ENCODE data around the gene FIBCD1. TPM values are rescaled to one million over a fixed set of nuclear protein-coding genes. Genes with fewer than 3 reads are reported as not detected.

Gene FIBCD1
- polyA plus RNA-seq, 1 of the 3 experiments (the other 2 are of a cell fraction) = 1.3 TPM

DNA sequence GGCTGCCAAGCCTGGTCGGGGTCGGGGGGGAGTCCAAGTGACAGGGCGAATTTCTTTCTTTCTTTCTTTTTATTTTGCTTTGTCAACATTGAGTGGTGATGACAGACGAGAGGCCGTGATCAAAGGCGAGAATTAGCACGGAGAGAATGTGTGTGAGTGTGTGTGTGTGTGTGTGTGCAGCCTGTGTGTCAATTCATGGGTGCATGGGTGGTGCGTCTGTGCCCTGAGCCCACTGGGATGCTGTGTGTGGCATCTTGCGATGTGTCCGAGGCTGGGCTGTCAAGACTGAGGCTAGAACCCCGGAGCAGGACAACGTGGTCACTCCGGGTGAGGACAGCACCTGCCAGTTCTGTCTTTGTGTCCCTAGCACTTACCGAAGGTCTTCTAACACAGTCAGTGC lies 4.7 kb upstream of the FIBCD1 start:
- no peak overlapping the region for H3K9ac ChIP-seq
- no peaks in the 10 kb centered on the region for H3K36me3 ChIP-seq (replicated peaks in 1 of 2; ENCODE audit: control insufficient read depth in 1 of 2, insufficient read depth in 2 of 2, low read length in 1 of 2)
- POLR2A ChIA-PET = no interaction called here
- no peak overlapping the region for H2AFZ ChIP-seq (ENCODE audit: low read depth)
- H3K4me3 ChIP-seq (ENCODE audit: low read depth in 2 of 2, low read length in 1 of 2) = no peak overlapping the region
- WGBS (ENCODE audit: low lambda C conversion rate) = 21% methylated on average over 14 of the region's 14 CpGs
- H3K4me1 ChIP-seq (ENCODE audit: control insufficient read depth in 1 of 2, insufficient read depth in 2 of 2, low read depth in 1 of 2, low read length in 1 of 2) = peaks cover 0 to 10% of the 10 kb centered on the region in 2 experiments; a peak in 1 of 4 replicates
- no peaks in the 10 kb centered on the region for H3K9me3 ChIP-seq
- H3K27ac ChIP-seq (ENCODE audit: low read depth in 2 of 2, low read length in 1 of 2) = no peak overlapping the region
- no peaks in the 10 kb centered on the region for H3K79me2 ChIP-seq (ENCODE audit: insufficient read depth)
- TF ChIP-seq FOXM1 (IDR thresholded peaks at IDR 0.05; ENCODE audit: low read depth) (no peak), TCF12 (IDR thresholded peaks at IDR 0.05) (no peak), TAF1 (IDR thresholded peaks at IDR 0.05; ENCODE audit: borderline replicate concordance, low read depth, low read length) (no peak), FOSL2 (IDR thresholded peaks at IDR 0.05; ENCODE audit: borderline replicate concordance, low read depth) (no peak), EP300 (IDR thresholded peaks at IDR 0.05; ENCODE audit: borderline replicate concordance in 1 of 2, low read depth in 1 of 2, low read length in 1 of 2) (no peak), RCOR1 (IDR thresholded peaks at IDR 0.05; ENCODE audit: low read length) (no peak), RFX5 (IDR thresholded peaks at IDR 0.05; ENCODE audit: low read length) (no peak), RAD21 (IDR thresholded peaks at IDR 0.05; ENCODE audit: low read length) (no peak), FOXJ3 (CRISPR knock-in tag; IDR thresholded peaks at IDR 0.05) (no peak), NFIC (IDR thresholded peaks at IDR 0.05; ENCODE audit: borderline replicate concordance) (no peak)
- TF ChIP-seq, protein P1, sequence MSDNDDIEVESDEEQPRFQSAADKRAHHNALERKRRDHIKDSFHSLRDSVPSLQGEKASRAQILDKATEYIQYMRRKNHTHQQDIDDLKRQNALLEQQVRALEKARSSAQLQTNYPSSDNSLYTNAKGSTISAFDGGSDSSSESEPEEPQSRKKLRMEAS (IDR thresholded peaks at IDR 0.05; ENCODE audit: low read depth) = no peak
- TF ChIP-seq, protein P2, sequence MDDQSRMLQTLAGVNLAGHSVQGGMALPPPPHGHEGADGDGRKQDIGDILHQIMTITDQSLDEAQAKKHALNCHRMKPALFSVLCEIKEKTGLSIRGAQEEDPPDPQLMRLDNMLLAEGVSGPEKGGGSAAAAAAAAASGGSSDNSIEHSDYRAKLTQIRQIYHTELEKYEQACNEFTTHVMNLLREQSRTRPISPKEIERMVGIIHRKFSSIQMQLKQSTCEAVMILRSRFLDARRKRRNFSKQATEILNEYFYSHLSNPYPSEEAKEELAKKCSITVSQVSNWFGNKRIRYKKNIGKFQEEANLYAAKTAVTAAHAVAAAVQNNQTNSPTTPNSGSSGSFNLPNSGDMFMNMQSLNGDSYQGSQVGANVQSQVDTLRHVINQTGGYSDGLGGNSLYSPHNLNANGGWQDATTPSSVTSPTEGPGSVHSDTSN (IDR thresholded peaks at IDR 0.05) = no peak
- TF ChIP-seq, protein P3, sequence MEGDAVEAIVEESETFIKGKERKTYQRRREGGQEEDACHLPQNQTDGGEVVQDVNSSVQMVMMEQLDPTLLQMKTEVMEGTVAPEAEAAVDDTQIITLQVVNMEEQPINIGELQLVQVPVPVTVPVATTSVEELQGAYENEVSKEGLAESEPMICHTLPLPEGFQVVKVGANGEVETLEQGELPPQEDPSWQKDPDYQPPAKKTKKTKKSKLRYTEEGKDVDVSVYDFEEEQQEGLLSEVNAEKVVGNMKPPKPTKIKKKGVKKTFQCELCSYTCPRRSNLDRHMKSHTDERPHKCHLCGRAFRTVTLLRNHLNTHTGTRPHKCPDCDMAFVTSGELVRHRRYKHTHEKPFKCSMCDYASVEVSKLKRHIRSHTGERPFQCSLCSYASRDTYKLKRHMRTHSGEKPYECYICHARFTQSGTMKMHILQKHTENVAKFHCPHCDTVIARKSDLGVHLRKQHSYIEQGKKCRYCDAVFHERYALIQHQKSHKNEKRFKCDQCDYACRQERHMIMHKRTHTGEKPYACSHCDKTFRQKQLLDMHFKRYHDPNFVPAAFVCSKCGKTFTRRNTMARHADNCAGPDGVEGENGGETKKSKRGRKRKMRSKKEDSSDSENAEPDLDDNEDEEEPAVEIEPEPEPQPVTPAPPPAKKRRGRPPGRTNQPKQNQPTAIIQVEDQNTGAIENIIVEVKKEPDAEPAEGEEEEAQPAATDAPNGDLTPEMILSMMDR (IDR thresholded peaks at IDR 0.05) = no peak
- H3F3A ChIP-seq (replicated peaks; ENCODE audit: insufficient read depth) = no peaks in the 10 kb centered on the region
- H4K20me1 ChIP-seq (ENCODE audit: insufficient read depth) = 0 out of 2 replicates have a peak, but pooled peaks cover 6% of the 10 kb centered on the region
- peaks cover 48% of the 10 kb centered on the region for H3K27me3 ChIP-seq (ENCODE audit: insufficient read depth)
- H3K9me2 ChIP-seq = no peaks in the 10 kb centered on the region
- CTCF ChIA-PET = interaction anchor here (0.8 to 2.8 kb wide), 6 partner anchors 10 to 78 kb away, joined by 3 to 17 read pairs (median 8); no protein-coding TSS in a partner anchor
- DNase-seq = no peak
- no peak overlapping the region for H3K4me2 ChIP-seq

DNA sequence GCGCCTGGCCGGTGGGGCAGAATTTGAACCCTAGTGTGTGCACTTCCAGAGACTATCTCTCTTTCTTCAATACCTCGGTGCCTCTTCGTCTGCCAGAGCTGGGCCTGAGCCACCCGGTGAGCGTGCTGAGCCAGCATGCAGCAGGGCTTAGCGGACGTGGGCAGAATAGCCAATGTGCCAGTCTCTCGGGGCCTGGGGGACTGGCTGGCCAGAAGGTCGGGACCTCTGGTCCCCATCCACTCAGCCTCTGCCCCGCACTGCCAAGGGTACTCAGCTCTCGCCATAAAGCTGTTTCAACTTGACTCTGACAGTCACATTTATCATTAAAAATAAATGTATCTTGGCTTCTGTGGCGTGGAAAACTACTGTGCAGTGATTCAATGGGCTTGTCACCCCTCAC lies 4.2 kb upstream of the FIBCD1 start:
- WGBS (ENCODE audit: low lambda C conversion rate) = 43% methylated on average over 8 of the region's 13 CpGs
- Histone ChIP-seq H3K27me3 (ENCODE audit: insufficient read depth) (peaks cover 49% of the 10 kb centered on the region), H2AFZ (ENCODE audit: low read depth) (no peak overlapping the region), H3K4me3 (ENCODE audit: low read depth in 2 of 2, low read length in 1 of 2) (no peak overlapping the region), H4K20me1 (ENCODE audit: insufficient read depth) (0 out of 2 replicates have a peak, but pooled peaks cover 6% of the 10 kb centered on the region), H3K9me3 (no peaks in the 10 kb centered on the region), H3F3A (replicated peaks; ENCODE audit: insufficient read depth) (no peaks in the 10 kb centered on the region), H3K79me2 (ENCODE audit: insufficient read depth) (no peaks in the 10 kb centered on the region), H3K4me2 (no peak overlapping the region), H3K36me3 (replicated peaks in 1 of 2; ENCODE audit: control insufficient read depth in 1 of 2, insufficient read depth in 2 of 2, low read length in 1 of 2) (no peaks in the 10 kb centered on the region), H3K9me2 (no peaks in the 10 kb centered on the region), H3K4me1 (ENCODE audit: control insufficient read depth in 1 of 2, insufficient read depth in 2 of 2, low read depth in 1 of 2, low read length in 1 of 2) (peaks cover 0 to 10% of the 10 kb centered on the region in 2 experiments; a peak in 1 of 4 replicates), H3K27ac (ENCODE audit: low read depth in 2 of 2, low read length in 1 of 2) (no peak overlapping the region), H3K9ac (no peak overlapping the region)
- peak; percentile 46 for DNase-seq
- POLR2A ChIA-PET = interaction anchor here (0.6 kb wide), 1 partner anchor 386 kb away, joined by 4 read pairs; no protein-coding TSS in a partner anchor
- no peak for TF ChIP-seq RCOR1 (IDR thresholded peaks at IDR 0.05; ENCODE audit: low read length)
- TF ChIP-seq, protein P1 (IDR thresholded peaks at IDR 0.05; ENCODE audit: low read depth) = no peak
- TF ChIP-seq GATA2 (CRISPR knock-in tag; IDR thresholded peaks at IDR 0.05) = no peak
- CTCF ChIA-PET = interaction anchor here (0.8 to 2.8 kb wide), 10 partner anchors 9 to 102 kb away, joined by 3 to 17 read pairs (median 4); no protein-coding TSS in a partner anchor
